Stimulated activated CD4-positive, alpha-beta T cell treated with anti-CD3 and anti-CD28 coated beads, Interleukin-4, amount 100 ng/mL, for 48 hours (primary cell): ENCODE measurements around the gene PDILT.

Source experiments
- DNase-seq, 2 donors: peaks; one replicate each; pipeline ENCODE4 v3.0.0-alpha.2; 2020; ENCODE audit warnings: low read depth in 2 of 2

PDILT gene

DNA sequence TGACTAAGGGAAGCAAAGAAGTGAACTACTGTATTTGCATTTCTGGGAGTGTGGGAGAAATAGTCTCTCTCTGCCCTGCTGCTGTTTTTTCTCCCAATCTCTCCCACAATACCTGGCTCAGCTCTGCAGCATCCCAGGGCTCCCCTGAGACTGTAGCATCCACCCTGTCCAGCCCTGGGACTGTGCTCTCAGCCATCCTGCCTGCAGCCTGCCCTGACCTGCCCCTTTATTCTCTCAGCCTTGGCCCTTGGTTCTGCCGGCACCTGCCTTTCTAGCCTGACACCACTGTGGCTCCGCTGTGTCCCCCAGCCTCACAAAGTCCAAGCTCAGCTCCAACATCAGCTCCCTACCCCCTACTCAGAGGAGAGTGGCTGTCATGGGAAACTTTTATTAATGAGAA lies 1.9 kb downstream of the PDILT start:
- no peak for DNase-seq

DNA sequence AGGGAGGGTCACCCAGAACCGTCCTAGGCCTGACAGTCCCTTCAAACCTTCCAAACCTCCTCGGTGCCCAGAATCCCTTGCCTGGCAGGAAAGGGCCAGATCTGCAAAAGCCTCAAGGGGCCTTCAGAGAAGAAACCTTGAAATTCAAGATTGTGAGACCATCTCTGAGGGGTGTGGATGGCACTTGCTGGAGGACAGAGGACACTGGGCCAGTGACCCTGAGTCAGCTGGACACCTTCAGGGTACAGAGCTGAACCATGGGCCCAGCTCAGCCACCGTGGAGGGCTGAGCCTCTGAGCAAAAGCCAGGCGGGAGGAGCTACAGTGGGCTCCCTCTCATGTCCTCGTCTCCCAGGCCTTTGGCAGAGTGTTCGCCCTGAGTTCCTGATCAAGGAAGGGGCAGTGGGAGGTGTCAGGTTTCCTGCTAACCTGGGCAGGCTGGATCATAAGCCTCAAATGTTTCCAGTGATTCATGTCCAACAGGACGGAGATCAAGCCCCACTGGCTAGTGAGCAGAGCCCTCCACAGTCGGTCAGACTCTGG lies 3.0 kb downstream of the PDILT start:
- DNase-seq = no peak

DNA sequence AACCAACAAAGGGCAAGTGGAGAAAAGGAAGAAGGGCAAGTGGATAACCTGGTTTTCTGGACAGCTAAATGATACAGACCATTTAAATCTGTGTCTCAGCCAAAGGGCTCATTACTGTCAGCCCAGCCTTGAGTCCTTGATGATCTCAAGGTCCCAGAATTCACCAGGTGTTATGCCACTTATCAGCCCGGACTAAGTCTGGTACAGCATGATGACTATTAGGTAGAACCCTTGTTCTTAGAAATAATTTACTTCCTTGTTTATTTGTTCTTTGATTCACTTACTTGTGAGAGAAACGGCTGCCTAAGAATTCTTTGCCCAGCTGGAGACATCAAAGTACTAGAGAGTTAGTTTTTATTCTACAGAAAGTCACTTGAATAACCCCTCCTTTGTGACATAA lies 3.5 kb downstream of the PDILT start:
- no peak for DNase-seq

DNA sequence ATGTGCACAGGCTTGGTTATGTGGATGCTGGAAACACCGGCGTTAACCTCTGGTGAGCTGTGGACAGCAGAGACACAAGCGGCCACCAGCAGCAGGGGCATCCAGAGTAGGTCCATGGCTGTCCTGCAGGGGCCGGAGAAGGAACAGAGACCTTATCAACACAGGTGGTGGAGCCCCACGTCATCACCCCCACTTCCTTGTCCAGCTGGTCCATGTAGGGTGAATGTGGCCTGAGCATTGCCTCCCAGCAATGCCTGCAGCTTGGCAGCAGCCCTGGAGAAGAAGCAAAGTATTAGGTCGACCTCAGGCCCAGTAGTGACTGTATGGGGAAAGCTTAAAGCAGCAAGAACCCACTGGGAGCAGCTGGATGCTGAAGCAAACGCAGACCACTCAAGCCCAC lies 5.4 kb downstream of the PDILT start:
- DNase-seq = no peak

DNA sequence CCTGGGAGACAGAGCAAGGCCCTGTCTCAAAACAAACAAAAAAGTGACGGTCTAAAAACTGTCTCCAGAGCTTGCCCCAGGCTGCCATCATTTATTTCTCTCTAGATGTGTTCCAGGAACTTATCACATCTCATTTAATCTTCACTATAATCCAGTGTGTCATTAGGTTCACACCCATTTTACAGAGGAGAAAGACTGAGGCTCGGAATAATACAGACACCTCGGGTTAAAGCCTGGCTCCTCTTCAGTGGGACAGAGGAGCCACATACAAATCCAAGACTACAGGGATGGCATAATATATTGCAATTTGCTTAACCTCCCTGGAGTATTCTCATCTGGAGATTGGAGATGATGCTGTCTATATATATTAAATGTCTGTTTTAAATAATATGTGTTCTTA lies 5.9 kb downstream of the PDILT start:
- no peak for DNase-seq

DNA sequence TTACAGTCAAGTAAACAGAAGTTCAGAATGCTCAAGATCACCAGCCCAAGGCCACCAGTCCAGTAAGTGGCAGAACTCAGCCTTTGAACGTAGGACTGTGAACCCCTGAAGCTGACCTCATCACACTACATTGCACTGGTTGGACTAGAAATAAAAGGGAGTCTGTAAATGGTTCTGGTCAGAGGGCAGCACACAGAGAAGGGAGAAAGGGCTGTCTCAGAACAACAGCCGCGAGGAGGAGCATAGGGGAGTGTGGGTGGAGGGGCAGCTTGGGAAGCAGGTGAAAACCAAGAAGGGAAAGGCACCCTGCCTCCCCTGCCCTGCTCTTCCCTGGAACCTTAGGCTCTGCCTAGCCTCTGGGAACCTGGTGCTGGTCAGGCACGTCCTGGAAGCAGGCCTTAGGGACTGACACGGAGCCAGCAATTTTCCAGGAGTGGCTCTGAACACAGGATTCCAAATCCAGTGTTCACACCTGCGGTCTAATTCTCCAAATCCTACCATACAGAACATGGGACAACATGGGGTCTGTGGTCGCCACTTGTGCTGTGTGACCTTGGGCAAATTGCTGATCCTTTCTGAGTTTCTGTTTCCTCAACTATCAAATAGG lies 7.0 kb downstream of the PDILT start:
- no peak for DNase-seq

DNA sequence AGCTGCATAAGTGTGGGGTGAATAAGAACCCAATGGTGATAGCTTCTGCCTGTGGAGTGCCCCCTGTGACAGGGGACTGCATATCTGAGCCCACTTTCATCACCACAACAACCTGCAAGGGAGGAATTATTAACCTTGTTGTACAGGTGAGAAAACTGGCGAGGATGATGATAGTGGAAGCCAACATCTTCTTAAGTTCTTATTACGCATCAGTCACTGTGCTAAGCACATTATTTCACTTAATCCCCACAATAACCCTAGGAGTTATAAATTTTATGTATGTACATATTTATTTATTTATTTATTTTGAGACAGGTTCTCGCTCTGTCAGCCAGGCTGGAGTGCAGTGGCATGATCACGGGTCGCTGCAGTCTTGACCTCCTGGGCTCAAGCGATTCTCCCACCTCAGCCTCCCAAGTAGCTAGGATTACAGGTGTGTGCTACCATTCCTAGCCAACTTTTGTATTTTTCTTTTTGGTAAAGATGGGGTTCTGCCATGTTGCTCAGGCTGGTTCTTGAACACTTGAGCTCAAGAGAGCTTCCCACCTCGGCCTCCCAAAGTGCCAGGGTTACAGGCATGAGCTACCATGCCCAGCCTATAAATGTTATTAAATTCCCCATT lies 7.6 kb downstream of the PDILT start:
- DNase-seq = no peak

DNA sequence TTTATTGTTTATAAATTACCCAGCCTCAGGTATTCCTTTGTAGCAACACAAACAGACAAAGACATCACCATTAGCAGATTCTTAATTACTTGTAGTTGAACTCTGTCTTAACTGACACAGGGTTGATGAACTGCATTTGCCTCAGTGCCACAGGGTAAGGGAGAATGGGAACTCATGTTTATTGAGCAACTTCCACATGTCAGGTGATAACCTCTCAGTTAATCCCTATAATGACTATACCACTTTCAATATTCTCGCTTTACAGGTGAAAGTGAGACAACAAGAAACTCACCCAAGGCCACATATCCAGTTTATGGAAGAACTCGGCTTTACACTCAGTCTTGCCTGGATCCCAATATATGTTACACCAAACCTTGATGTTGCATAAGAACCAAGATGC lies 8.6 kb downstream of the PDILT start:
- no peak for DNase-seq

DNA sequence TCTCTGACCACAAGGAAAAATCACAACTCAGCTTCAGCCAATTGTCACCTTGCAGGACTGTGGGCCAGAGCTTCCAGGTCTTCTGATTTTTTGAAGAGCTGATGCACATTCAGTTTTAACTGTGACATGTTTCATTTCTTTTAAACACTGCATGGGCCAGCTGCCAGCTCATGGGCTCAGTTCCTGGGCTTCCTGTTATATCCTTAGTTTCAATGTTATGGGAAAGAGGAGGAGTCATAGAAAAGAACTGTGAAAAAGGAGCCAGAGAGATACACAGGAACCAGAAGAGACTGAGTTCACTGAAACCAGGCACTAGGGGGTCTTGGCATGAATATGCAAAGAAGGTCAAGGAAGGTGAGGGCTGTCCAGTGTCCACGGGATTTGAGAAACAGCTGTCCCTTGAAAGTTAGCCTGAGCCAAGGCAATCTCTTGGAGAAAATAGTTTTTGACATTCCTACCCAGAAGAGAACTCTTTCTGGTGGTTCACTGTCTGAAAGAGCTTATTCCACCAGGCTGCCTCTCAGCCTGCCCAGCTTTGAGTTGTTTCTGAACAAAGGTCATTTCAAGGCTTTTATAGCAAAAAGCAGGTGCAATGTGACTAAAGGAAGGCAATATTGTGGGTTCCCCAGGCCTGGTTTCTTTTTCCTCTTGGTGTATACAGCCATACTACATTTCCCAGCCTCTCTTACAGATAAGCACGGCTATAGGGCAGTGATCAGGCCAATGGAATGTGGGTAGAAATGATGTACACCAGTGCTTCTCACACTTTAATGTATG lies 10.5 kb downstream of the PDILT start:
- DNase-seq = no peak

DNA sequence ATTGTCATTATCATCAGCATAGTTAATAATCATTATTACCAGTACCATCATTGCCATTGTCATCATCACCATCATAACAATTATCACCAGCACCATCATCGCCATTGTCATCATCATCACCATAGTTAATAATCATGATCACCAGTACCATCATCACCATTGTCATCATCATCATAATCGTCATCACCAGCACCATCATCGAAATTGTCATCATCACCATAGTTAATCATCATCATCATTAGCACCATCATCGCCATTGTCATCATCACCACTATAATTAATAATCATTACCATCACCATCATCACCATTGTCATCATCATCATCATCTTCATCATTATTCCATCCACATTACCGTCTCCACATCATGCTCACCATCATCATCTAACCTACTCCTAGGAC lies 13.5 kb downstream of the PDILT start:
- no peak for DNase-seq

DNA sequence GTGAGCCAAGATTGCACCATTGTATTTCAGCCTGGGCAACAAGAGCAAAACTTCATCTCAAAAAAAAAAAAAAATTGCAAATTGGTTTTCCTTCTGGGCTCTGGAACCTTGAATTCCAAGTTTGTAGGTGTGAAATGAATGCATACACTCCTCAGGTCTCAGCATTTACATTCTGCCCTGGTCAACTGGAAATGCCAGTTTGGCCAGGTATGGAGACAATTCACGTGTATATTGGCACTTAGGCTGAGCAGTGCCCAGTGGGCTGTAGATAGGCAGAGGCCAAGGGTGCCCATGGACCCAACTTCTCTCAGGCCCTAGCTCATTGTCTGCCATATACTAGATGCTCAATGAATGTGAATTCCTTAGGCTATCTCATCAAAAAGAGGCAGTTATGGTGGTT lies 15.7 kb downstream of the PDILT start:
- DNase-seq = no peak

DNA sequence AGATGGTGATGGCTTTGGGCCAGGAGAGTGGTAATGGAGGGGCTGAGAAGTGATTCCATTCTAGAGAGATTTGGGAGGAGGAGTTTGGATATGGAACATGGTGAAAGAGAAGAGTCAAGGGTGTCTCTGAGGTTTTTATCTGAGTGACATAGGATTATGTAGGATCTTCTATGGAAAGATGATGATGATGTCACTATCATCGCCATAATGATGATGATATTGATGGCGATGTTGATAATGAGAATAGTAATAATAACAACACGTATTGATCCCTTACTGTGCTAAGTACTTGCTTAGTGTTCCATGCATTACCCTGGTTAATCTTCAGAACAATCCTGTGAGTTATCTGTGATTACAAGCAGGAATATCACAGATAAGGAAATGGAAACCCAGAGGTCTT lies 16.6 kb downstream of the PDILT start:
- DNase-seq = no peak

DNA sequence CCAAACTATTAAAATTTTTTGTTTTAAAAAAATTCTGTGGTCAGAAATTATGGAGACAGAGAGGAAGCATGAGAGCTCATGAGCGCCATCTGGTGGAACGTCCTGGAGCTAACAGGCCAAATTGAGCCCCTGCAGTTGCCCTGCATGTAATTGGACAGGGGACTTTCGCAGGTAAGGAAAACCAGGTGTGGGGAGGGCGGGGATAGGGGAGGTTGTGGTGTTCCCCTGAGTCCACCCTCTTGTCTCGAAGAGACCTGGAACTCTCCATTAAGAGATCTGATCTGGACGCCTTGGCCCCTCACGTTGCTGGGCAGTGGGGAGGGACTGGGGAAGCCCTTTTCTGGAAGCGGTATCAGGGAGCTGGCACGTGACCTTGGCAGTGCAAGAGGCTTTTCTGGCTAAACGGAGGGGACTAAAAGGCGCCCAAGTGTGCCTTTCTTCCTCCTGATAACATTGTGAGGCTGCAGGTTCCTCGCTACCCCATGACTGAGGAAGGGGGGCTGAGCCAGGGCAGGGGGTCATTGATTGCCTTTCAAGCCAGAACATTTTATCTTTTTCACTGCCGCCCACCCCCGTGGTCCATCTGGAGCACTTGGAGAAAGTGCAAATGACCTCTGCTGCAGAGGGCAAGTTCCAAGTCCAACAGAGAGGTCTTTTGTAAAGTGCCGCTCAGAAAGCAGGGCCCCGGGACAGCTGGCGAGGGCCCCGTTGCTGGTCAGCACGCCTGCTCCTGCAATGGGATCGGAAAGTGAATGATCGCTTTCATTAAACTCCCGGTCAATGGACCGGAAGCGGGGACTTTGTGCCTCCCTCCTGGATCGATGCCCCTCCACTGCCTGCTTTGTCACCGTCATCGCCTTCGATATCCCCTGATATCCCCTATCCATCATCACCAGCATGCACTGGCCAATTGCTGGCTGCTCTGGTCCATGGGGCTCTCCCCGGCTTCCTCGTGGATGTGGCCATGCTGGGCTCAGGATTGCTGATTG lies 18.4 kb downstream of the PDILT start:
- peak; percentile 44 to 57 for DNase-seq

DNA sequence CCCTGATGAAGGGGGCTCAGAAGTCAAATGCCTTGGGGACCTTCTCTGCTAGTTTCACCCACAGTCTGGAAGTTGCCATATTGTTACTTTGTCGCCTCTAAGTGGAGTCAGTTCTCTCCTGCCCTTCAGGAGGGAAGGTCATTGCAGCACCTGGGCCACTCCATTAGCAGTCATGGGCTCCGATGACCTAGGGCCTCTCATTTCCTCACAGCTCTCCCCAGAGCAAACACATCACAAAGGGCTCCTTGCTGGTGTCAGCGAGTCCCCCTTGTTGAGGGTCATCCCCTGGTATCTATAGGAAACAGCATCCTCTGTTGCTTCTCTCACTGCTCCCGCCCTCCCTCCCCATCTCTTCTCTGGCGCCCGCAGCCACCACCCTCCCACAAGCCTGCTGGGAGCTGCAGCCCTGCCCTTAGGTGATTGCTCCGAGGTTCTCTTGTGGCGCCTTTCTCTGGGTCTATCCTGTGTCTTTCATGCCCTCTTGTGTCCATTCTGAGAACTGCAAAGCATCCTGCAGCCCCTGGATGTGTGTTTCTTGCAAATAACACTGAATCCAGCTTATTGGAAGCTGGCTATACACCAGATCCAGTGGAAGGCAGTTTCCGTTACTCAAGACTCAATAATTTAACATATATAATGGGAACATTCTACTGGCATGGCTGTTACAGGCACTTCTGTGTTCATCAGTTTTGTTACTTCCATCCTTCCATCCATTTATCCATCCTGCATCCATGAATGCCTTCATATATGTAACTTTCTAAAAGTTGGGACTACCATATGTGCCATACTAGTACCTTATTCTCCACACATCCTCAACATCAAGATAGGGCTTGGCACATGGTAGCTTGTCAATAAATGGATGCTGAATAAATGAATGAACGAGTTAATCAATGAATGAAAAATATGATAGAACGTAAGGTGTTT lies 21.2 kb downstream of the PDILT start:
- peak; percentile 21 to 26 for DNase-seq

DNA sequence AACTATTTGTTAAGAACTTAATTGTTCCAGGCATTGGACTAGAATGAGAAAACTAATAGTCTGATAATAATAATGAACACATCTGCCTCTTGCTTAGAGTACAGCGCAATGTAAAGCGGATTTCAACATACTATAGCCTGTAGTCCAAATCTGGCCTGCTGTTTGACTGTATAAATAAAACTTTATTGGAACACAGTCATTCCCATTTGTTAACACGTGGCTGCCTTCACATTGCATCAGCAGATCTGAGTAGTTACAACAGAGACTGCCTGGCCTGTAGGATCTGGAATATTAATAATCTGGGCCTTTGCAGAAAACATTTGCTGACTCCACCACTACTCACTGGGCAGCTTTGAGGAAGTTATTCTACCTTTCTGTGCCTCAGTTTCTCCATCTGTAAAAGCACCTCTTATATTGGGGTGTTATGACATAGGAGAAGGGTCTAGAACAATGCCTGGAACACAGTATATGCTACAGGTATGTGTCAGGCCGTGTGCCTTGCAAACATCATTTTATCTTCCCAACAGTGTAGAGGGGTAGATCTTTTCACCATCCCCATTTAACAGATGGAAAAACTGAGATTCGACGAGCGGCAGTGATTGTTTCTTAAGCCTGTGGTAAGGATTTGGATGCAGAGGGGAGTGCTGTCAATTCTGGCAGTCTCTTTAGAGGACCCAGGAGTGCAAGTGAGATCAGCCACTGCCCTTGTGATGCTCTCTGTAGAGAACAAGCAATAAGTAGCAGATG lies 22.2 kb downstream of the PDILT start:
- DNase-seq = no peak

DNA sequence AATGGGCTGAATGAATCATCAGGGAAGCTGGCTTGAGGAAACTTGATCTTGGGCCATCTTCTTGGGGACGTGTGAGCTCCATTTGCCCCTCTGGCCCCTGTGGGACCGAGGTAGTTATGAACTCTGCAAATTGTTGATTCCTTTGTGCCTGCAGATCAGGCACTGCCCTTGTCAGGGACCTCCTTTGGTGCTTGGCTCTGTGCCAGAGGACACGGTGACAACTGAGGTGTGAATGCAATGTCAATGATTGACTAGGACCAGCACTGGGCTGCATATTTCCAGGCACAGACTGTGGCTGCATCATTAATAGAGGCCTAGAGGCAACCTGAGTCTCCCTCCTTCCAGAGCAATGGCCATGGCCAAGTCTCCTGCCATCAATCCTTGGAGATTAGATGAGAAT lies 23.8 kb downstream of the PDILT start:
- DNase-seq = no peak

DNA sequence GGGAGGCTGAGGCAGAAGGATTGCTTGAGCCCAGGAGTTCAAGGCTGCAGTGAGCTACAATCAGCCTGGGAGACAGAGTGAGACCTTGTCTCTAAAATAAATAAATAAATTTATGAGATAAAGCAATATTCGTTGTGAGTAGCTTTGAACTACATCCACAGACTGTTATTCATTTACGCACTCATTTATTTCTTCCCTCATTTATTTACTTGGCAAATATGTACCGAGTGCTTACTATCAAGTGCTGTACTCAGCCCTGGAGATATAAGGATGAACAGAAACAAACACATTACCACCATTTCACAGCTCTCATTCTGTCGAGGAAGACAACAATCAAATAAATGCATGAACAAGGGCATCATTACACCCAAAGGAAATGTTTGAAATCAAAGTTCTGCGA lies 27.4 kb downstream of the PDILT start:
- no peak for DNase-seq

DNA sequence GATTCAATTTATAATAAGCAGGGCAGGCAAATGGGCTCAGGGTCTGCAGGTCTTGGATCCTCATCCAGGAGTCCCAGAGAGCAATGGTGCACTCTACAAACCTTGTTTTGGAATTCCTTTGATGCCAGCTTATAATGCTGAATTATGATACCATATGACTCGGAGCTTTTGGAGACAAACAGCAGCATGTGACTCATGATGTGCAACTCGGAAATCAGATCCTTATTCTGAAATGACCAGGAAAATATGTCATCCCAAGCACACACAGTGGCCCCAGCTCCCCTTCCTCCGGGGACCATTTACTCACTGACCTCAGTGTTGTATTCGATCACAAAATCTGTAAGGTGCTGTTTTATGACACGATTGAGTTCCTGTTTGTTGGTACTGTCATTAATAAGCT lies 31.8 kb downstream of the PDILT start:
- DNase-seq = no peak

DNA sequence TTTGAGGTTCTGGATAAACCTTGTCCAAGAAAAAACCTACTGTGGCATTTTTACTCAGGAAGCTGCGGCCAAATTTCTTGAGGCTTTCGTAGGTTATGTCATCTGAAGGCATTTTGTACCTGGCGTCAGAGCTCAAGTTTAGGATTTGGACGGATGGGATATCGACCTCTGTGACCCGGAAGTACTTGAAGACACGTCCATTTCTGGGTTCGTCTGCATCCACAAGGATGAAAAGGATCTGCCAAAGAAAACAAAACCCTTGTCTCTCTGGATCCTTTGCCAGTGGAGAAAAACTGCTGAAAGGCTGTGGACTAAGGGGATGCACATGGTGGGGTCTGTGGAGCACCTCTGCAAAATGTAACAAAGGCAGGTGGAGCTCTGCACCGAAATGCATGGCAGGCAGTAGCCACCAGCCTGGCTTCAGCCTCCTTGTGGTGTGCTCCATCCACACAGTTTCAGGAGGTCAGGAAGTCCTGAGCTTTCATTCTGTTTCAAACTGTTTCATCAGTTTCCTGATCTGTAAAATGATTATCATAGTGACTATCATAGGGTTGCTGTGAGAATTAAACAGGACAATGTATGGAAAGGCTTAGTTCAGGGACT lies 35.0 kb downstream of the PDILT start:
- no peak for DNase-seq

DNA sequence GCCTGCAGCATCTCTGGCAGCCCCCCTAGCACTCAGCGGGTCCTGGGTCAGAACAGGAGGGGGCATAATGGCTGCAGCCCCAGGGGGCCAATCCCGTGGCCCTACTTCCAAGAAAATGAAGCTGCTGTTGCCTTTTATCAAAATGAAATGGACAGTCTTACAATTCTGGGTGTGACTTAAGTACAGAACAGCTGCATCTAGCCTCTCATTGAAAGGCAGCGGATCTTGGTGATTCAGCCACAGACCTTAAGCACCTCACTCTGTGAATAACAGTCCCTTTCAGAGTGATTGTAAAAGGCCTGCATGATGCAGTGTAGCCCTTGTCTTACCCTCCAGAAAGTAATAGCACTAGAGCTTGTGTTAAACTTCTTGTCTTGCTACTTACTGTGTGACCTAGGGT lies 40.5 kb downstream of the PDILT start:
- DNase-seq = no peak
